Kidney glomerular epithelial cell (primary cell): Measurements from ENCODE around the gene PLCB2.

Experiments used
- DNase-seq: peaks from one replicate; lab custom pipeline; 2025; lab: John Stamatoyannopoulos, UW

PLCB2 gene

DNA sequence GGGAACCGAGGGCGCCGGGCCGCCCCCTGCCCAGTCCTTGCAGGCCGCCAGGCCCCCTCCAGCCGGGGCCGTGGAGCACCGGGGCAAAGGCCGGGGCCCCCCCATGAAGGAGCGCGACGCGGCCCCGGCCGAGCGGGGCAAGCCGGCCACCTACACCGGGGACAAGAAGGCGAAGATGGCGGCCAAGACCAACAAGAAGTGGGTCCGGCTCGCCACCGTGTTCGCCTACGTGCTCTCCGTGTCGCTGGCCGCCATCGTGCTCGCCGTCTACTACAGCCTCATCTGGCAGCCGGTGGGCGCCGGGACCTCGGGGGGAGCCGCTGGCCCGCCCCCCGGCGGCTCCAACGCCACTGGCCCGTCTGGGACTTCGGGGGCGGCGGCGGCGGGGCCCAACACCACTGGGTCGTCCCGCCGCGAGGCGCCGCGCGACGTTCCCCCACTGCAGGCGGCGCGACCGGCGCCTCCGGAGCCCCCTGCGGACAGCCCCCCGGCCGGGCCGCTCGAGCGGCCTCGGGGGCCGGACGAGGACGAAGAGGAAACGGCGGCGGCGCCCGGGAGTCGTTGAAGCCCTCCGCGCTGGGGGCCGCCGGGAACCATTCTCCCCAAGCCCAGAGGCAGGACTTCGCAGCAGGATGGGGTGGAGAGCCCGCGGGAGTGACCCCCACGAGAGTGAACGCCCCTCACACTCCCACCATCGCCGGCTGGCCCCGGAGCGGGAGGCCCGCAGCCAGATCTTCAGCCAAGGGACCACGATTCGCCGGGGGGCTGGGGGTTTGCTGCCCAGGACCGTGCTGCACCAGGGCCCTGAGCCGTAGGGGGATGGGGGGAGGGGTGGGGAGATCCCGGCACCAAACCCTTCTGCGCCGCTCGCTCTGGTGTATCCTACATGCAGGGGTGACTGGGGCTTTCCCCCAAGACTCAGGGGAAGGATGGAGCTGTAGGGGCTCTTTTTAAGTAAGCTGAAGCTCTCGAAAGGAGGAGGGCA, 16.5 kb upstream of the PLCB2 start:
- no peak for DNase-seq

DNA sequence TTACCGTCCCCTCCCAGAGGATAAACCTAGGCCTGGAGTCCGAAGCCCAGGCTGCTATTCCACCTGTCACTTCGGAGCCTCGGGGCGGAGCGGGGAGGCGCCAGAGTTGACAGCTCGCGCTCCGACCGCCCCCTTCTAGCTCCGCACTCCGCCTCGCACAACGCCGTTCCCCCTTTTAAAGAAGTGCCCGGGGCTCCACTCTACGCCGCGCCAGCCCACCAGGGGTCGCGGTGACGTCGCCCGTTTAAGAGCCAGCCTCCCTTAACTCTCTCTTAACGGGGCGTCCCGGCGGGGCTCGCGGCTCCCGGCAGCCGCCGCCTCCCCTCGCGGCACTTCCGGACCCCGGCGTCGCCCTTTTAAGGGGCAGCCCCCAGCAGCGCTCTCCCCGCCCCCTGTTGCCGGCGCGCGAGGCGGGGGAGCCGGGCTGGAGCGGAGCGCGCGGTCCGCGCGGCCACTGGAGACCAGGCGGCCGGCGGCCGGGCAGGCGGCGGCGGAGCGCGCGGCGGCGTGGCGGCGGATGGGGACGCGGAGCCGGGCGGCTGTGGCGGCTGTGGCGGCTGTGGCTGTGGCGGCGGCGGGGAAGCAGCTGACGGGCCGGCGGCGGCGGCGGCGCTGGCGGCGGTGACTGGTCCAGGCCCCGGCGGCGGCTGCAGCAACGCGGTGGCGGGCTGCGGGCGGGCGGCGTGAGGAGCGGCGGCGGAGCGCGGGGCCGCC, 15.7 kb upstream of the PLCB2 start, which contains the start of gene INAFM2:
TSS of gene INAFM2 (plus strand) at position 454 of the 714 bp plus-strand sequence. CDS start 364 bp downstream, outside the sequence.
- peak; percentile 83 for DNase-seq

DNA sequence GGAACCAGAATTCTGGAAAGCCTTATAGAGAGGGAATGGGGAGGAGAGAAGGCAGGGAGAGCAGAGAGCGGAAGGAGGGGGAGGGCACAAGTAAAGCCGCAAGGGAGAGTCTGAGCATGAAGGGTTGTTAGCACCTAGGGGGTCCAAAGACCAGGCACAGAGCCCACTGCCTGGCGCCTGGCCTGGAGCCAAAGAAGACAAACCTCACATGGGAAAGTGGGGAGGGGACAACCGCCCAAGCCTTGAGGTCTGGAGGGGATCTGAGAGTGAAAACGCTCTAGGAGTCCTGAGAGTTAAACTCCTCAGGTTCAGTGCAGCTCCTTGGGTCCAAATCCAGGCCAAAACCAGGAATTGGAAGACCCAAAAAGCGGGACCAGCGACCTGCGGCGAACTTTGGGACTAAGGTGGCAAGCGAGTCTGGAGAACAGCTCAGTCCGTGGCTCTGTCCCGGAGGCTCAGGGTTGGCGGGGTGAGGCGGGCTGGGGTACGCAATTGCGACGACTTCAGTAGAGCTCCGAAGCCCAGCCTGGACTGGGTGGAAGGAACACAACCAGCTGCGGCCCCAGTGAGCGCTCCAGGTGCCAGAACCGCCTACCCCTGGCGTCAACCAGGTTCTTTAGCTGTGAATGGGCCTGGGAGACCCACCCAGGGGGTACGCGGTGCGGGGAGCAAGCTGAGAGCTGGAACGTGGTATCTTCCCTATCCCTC, 14.9 kb upstream of the PLCB2 start:
- no peak for DNase-seq

DNA sequence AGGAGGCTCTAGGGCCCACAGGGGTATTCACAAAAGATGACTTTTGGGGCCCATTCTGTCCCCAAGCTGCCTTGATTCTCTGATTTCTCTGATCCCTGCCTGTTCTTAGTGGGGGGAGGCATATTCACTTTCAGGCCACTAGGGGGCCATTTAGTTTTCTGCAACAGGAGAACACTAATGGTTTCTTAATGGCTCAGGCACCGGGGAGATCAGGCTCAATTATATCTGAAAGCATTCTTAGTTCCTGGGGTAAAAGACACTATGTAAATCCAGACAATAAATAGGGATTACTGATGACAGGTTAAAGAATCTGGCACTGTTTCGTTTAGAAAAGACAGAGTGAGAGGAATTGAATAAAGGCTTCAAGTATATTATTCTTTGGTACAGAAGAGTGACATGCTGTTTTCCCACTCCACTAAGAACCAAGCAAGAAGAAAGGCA, 13.2 kb upstream of the PLCB2 start:
- peak; percentile 48 for DNase-seq

DNA sequence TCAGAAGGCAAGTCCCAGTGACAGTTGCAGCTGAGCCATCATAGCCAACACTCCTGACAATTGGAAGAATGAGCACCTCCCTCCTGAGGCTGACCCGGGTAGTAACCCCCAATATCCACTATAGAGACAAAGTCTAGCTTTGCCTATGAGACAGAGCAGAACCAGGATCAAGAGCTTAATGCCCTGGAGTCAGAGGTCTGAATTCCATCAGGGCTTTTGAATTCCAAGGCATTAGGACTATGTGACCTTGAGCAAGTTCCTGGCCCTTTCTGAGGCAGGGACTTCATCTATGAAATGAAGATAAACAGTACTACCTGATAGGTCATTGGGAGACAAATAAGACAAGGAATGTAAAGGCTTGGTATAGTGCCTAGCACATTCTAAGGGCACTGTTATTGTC, 12.7 kb upstream of the PLCB2 start:
- DNase-seq: no peak

DNA sequence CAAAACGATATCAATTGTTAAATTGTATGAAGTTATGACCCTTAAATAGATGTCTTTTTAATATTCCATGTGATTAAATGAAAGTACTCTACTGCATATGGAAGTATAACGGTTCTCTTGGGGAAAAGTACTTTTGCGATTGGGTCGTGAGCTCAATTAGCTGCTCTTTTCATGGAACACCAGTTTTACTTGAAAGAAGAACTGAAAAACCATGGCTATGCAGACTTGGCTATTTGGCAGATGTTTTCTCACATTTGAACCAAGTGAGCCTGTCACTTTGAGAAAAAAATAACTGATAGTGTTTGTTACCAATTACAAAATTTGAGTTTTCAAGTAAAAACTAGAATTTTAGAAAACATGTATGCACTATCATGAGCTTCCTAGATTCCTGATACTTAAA, 9.8 kb upstream of the PLCB2 start:
- no peak for DNase-seq

DNA sequence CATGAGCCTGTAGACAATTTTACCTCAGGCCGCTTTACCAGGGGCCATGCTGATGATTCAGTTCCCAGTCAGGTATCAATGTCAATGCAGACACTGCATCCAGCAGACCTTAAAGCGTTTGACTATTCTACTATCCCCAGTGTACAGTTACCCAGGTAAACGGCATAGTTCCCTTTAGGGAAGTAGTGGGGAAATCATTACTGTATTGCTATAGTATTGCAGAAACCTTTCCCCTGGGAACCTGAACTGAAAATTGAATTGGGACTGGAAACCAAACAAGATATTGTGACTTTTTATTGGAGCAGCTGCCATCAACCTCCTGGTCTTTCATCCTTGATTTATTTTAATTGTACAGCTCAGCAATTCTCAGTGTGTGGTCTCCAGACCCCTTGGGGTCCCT, 9.2 kb upstream of the PLCB2 start:
- no peak for DNase-seq

DNA sequence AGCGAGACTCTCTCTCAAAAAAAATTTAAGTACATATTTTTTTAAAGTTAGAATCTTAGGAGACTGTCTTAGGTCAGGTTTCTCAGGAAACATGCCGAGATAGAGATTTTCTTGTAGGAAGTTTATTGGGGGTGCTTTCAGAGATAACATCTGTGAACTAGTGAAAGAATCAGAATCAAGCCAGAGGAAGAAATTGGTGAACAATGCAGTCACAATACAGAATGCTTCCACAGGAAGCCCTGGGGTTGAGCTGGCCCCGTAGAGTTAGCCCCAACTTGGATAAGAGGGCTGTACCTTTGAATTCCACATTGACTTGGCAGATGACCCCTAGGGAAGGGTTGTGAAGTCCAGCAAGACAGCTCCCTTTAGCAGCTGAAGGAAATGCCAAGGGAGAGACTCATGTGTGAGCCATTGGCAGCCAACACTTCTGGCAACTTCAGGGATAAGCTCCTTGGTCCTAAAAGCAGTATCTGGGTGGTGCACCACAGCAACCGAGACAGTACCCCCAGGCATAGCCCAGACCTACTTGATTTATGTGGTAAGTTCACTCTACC, 7.1 kb upstream of the PLCB2 start:
- no peak for DNase-seq

DNA sequence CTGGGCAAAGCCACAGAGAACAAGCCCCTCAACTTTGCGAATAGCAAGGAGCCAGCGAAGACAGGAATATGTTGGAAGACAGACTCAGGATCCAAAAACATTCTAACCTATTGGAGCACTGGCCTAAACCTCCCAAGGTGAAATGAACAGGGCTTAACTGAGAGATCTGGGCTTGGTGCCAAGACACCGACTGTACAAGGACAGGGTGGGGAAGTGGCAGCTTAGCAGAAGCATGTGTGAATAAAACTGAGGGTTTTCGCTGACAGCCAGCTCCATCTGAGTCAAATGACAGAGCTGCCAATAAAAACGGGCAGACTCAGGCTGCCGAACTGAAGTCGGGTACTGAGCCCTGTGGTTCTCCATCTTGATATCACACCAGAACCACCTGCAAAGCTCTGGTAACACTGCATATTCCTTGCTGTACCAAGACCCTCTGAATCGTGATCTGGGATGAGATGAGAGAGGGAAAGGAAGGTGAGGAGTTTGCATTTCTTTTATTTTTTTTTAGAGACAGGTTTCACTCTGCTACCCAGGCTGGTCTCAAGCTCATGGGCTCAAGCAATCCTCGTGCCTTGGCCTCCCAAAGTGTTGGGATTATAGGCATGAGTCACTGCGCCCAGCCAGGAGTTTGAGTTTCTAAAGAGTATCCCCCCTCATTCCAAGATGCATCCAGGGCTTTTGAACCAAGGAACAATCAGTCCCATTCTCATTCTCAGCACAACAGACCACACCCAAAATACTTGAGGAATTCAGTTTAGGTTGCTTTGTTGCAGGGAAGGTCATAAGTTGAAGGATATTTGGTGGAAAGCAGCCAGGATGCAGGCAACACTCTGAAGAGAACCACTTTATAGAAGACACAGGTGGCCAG, 6.0 kb upstream of the PLCB2 start:
- no peak for DNase-seq

DNA sequence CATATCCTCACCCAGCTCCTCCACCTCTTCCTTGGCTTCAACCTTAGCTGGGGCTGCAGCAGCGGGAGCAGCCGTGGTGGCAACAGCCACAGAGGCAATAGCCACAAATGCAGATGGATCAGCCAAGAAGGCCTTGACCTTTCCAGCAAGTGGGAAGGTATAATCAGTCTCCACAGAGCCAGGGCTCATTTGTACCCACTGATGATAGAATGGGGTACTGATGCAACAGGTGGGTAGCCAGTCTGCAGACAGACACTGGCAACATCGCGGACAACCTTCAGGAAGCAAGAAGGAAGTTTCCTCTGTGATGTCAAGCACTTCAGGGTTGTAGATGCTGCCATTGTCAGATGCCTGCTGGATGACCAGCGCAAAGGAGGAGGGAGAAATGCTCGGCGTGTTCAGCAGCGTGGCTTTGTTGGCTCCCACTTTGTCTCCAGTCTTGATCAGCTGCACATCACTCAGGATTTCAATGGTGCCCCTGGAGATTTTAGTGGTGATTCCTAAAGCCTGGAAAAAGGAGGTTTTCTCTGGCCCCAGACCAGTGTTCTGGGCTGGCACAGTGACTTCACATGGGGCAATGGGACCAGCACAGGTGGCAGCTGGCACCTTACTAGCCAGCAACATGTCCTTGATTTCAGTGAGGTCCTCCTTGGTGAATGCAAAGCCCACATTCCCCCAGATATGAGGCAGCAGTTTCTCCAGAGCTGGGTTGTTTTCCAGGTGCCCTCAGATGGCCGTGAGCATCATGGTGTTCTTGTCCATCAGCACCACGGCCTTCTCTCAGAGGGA, 4.8 kb upstream of the PLCB2 start:
- no peak for DNase-seq

DNA sequence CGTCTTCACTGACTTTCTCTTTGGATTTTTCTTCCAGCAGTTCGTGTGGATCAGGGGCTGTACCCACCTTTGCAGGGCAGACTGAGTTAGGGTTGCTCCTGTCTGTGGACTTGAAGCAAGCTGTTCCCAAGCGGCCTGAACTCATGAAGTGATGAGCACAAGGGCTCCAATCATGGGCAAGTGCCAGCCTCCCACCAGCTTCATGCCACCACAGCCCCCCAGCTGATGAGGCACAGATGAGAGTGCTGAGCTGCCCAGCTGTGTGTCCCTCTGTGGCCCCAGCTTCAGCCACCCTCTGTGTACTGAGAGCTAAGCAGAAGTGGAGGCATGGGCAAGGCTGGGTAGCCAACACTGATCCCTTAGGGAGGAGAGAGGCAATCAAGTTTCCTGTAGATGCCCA, 3.3 kb upstream of the PLCB2 start:
- no peak for DNase-seq

DNA sequence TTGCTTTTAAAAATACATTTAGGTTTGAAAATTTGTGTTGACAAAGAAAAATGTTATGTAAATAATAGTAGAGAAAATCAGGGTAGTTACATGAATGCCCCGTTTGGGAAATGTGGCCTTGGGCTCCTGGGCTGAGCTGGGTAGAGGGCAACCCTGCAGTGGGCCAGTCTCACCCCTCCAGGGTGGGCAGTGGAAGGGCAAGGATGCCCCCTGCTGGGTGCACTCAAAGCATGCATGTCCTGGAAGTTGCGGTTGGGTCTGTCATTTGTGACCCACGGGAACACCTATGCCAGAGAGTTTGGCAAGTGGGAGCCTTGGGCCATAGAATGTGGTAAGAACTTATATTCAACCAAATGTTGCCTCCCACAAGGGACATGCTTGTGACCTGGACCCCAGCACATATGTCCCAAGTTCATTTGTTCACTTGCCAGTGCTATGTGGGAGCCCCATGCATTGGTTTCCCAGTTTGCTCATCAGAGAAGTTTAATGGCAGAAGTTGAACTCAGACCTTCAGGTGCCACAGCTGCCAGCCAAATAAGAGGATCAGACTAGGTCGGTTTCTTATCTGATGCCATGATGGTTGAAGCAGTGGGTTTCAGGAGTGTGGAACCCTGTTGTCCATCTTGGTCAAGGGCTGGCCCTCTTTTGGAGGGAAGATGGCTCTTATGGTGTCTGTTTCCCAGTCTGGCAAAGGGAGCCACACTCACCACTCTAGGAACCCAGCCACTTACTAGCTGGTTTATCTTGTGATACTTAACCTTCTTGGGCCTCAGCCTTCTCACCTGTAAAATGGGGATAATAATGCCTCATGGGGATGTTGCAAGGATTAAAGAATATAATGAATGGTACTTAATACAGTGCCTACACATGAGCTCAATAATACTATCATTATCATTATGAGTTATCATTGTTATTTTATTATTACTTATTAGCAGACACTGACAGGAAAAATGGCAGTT, 2.5 kb upstream of the PLCB2 start:
- DNase-seq: peak; percentile 26

DNA sequence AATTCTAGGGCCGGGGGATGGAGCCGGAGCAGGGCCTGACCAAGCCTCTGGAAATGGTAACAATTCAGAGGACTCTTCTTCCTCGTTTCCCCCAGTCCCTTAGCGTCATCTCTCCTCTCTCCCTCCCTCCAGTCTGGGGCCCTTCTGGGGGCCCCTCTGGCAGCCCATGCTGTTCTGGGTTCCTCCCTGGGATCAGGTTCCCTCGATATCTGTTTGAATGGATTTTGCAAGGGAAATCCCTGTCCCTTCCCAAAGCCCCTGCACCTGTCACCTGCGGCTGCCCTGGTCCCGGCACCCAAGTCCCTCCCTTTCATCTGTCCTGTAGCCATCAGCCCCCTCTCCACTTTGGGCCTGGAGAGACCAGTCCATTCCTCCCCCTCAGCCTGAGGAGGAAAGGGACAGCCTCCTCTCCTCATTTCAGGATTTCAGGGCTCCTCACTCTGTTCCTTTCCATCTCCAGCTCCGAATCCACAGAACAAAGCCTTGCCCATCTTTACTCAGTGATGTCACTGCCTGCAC, 1.7 kb upstream of the PLCB2 start:
- DNase-seq: no peak

DNA sequence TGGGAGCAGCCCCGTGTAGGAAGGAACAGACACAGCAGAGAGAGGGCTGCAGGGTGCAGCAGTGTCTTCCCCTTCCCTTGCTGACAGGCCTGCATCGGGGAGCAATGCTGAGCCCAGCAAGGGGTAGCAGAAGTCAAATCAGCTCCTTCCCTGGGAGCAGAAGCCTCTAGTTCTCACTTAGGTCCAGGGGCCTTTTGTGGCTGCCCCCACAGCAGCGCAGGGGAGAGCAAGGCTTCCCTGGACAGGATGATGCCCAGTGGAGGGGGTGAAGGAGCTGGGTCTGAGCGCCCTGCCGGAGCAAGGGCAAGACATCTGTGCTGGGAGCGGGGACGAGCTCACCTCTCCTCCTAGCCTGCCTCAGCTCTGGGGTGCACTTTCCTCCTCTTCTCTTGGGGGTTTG, 827 bp downstream of the PLCB2 start:
- DNase-seq: no peak

DNA sequence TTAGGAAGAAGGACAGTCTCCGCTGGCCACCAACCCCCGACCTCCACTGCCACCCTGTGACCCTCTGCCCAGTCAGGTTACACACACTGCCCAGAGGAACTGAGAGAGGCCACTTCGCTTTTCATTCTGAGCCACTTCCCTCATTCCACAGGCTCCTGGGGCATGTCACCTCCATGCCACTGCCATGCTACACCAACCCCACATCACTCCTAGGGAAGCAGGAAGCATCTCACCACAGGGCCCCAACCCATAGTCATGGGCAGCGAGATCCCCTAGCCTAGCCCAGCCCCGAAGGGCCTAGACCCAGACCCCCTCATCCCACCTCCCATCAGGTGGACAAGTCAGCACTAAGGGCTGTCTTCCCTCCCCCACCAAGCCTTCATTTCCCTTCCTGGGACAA, 1.4 kb downstream of the PLCB2 start:
- no peak for DNase-seq

DNA sequence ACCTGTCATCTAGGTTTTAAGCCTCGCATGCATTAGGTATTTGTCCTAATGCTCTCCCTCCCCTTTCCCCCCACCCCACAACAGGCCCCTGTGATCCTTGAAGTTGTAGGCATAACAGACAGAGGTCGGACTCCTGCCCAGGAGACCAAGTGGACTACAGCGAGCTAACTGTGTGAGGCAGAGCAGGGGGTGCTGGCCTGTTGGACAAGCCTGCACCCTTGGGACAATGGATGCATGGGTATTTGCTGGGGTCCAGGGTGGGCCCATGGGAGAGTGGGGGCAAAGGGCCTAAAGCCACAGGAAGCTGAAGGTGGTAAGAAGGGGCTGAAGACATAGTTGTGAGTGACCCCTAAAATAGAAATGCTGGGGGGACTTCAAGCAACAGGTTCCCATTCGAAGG, 2.5 kb downstream of the PLCB2 start:
- no peak for DNase-seq

DNA sequence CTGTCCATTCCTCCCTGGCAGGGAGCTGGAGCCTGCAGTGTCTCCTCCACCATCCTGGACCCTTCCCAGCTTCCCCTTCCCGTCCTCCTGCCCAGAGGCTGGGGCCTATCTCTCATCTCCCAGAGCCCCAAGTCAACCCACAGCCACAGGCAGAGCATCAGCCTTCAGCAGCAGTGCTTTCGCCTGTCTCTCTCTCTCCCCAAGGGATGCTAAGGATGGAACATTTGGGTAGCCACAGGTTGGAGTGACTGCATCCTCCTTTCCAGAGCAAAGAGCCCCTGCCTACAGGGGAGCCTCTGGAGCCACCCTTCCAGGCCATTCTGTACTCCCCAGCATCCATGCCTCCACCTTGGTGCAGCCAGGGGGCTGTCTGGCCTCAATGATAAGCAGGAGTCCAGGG, 4.2 kb downstream of the PLCB2 start:
- no peak for DNase-seq

DNA sequence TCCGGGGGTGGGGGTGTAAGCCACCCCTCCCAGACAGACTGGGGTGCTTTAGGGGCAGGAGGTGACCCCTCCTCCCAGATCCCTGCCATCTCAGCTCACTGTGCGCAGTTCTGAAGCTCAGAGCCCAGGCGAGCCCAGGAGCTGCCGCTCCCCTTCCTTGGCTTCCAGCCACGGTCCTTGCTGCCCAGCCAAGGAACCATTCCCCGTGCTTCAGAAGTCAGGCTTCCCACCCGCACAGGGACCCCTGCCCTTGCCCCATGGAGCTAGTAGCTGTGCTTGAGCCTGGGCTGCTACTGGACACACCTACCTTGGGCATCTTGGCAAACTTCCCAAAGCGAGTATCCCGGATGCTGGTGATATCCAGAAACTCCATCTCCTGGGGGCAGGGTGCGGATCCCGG, 4.8 kb downstream of the PLCB2 start:
- DNase-seq: no peak
